Neural cell (in vitro differentiated cells): ENCODE results near the gene SAMD4A. TPM values are rescaled to one million over a fixed set of nuclear protein-coding genes. Genes with fewer than 3 reads are reported as not detected.

Experiments
- H2AFZ ChIP-seq: fragments of 200-600, 300-800 bp; sonication (generic), shearing (Covaris generic); 2 replicates; pipeline ENCODE4 v1.6.0; 2014; ENCODE audit warnings: low read depth, mild to moderate bottlenecking, antibody characterized with exemption, low read length, moderate library complexity
- H3F3A ChIP-seq: fragments of 200-600 bp; shearing (Covaris generic); 2 replicates; pipeline ENCODE4 v1.6.1; 2016; ENCODE audit warnings: mild to moderate bottlenecking, moderate library complexity, mixed read lengths, antibody characterized with exemption, low read length; ENCODE audit not compliant: insufficient read depth, poor library complexity, severe bottlenecking
- H3K27ac ChIP-seq: fragments of 200-600, 300-800 bp; sonication (generic), shearing (Covaris generic); 2 replicates; pipeline ENCODE4 v1.5.1; 2014; ENCODE audit warnings: mild to moderate bottlenecking, low read length, moderate library complexity
- H3K27me3 ChIP-seq: fragments of 300-800, 200-600 bp; sonication (generic), shearing (Covaris generic); 2 replicates; pipeline ENCODE4 v1.6.0; 2014; ENCODE audit warnings: mild to moderate bottlenecking, low read depth, low read length, moderate library complexity; ENCODE audit not compliant: insufficient read depth
- H3K36me3 ChIP-seq: fragments of 300-800, 200-600 bp; sonication (generic), shearing (Covaris generic); 2 replicates; pipeline ENCODE4 v1.5.1; 2014; ENCODE audit warnings: mild to moderate bottlenecking, antibody characterized with exemption, low read length, moderate library complexity; ENCODE audit not compliant: insufficient read depth
- H3K4me2 ChIP-seq: fragments of 300-800, 200-600 bp; sonication (generic), shearing (Covaris generic); 2 replicates; pipeline ENCODE4 v1.6.0; 2014; ENCODE audit warnings: mild to moderate bottlenecking, low read length
- H3K4me3 ChIP-seq: fragments of 300-800, 200-600 bp; sonication (generic), shearing (Covaris generic); 2 replicates; pipeline ENCODE4 v1.5.1; 2014; ENCODE audit warnings: mild to moderate bottlenecking, low read length, moderate library complexity
- H3K79me2 ChIP-seq: fragments of 200-600 bp; shearing (Covaris generic); replicated peaks from 2 replicates; pipeline ENCODE4 v1.6.0; 2014; ENCODE audit warnings: mild to moderate bottlenecking, low read length, moderate library complexity; ENCODE audit not compliant: insufficient read depth
- H3K9ac ChIP-seq: fragments of 300-800, 200-600 bp; sonication (generic), shearing (Covaris generic); 2 replicates; pipeline ENCODE4 v1.6.1; 2016; ENCODE audit warnings: mild to moderate bottlenecking, low read length, mixed read lengths
- H3K9me2 ChIP-seq: fragments of 200-600 bp; shearing (Covaris generic); 2 replicates; pipeline ENCODE4 v1.6.1; 2016; ENCODE audit warnings: mild to moderate bottlenecking, low read length, mixed read lengths; ENCODE audit not compliant: insufficient read depth
- H3K9me3 ChIP-seq: fragments of 200-600, 300-800 bp; sonication (generic), shearing (Covaris generic); 2 replicates; pipeline ENCODE4 v1.6.1; 2016; ENCODE audit warnings: mild to moderate bottlenecking, mixed run types, low read length, moderate library complexity, mixed read lengths
- H4K20me1 ChIP-seq: fragments of 200-600 bp; shearing (Covaris generic); 2 replicates; pipeline ENCODE4 v1.6.1; 2016; ENCODE audit warnings: mild to moderate bottlenecking, mixed run types; ENCODE audit not compliant: insufficient read depth
- EP300 ChIP-seq: fragments of 450-650 bp; conservative IDR thresholded peaks from 2 replicates; pipeline ENCODE4 v1.6.1; 2014; ENCODE audit warnings: antibody characterized with exemption, mild to moderate bottlenecking, moderate library complexity; ENCODE audit not compliant: poor library complexity, severe bottlenecking
- EZH2 ChIP-seq: fragments of 200-600, 300-800 bp; shearing (Covaris generic), sonication (generic); IDR thresholded peaks from 2 replicates; pipeline ENCODE4 v1.6.1; 2014; ENCODE audit warnings: antibody characterized with exemption, low read length, borderline replicate concordance, mild to moderate bottlenecking; ENCODE audit not compliant: insufficient read depth, poor library complexity, severe bottlenecking
- MXI1 ChIP-seq: fragments of 450-650 bp; conservative IDR thresholded peaks from 2 replicates; pipeline ENCODE4 v1.6.1; 2014; ENCODE audit warnings: antibody characterized with exemption, mild to moderate bottlenecking; ENCODE audit not compliant: poor library complexity, severe bottlenecking
- POLR2AphosphoS5 ChIP-seq: IDR thresholded peaks from 2 replicates; pipeline ENCODE4 v1.6.1; 2012
- RAD21 ChIP-seq: fragments of 450-650 bp; conservative IDR thresholded peaks from 2 replicates; pipeline ENCODE4 v1.6.1; 2014; ENCODE audit warnings: antibody characterized with exemption, mild to moderate bottlenecking, moderate library complexity
- SMC3 ChIP-seq: fragments of 450-650 bp; conservative IDR thresholded peaks from 2 replicates; pipeline ENCODE4 v1.6.1; 2014; ENCODE audit warnings: antibody characterized with exemption, mild to moderate bottlenecking, moderate library complexity; ENCODE audit not compliant: poor library complexity
- TAF1 ChIP-seq: IDR thresholded peaks from 2 replicates; pipeline ENCODE4 v1.6.1; 2012; ENCODE audit warnings: low read depth
- polyA plus RNA-seq: library from polyadenylated mRNA; depleted of rRNA; stranded (reverse); fragments of >200 nt; gene quantifications from 2 replicates; pipeline ENCODE4 v1.2.3, GENCODE V29; 2014
- TF ChIP-seq, protein P1 (sequence below): IDR thresholded peaks from 2 replicates; pipeline ENCODE4 v1.6.1; 2012; ENCODE audit warnings: borderline replicate concordance
- TF ChIP-seq, protein P2 (sequence below): fragments of 450-650 bp; IDR thresholded peaks from 2 replicates; pipeline ENCODE4 v1.5.1; 2014; ENCODE audit warnings: antibody characterized with exemption, mild to moderate bottlenecking, moderate library complexity; ENCODE audit not compliant: poor library complexity, severe bottlenecking

SAMD4A gene
- polyA plus RNA-seq, 1 donor from 2014 or later, result 1.0 TPM

- Histone ChIP-seq H3K27me3 (no peaks in the 10 kb centered on the region), H3K9me3 (no peaks in the 10 kb centered on the region), H3K27ac (no peak overlapping the region), H3K36me3 (no peaks in the 10 kb centered on the region), H3K79me2 (no peaks in the 10 kb centered on the region), H3F3A (no peaks in the 10 kb centered on the region), H3K9ac (no peak overlapping the region), H3K4me2 (no peak overlapping the region), H2AFZ (no peak overlapping the region), H3K4me3 (no peak overlapping the region), H3K9me2 (no peaks in the 10 kb centered on the region), H4K20me1 (no peaks in the 10 kb centered on the region)
- TF ChIP-seq RAD21 (no peak), POLR2AphosphoS5 (no peak), EP300 (no peak), TAF1 (no peak), SMC3 (no peak), EZH2 (no peak), MXI1 (no peak)
- TF ChIP-seq, protein P1, sequence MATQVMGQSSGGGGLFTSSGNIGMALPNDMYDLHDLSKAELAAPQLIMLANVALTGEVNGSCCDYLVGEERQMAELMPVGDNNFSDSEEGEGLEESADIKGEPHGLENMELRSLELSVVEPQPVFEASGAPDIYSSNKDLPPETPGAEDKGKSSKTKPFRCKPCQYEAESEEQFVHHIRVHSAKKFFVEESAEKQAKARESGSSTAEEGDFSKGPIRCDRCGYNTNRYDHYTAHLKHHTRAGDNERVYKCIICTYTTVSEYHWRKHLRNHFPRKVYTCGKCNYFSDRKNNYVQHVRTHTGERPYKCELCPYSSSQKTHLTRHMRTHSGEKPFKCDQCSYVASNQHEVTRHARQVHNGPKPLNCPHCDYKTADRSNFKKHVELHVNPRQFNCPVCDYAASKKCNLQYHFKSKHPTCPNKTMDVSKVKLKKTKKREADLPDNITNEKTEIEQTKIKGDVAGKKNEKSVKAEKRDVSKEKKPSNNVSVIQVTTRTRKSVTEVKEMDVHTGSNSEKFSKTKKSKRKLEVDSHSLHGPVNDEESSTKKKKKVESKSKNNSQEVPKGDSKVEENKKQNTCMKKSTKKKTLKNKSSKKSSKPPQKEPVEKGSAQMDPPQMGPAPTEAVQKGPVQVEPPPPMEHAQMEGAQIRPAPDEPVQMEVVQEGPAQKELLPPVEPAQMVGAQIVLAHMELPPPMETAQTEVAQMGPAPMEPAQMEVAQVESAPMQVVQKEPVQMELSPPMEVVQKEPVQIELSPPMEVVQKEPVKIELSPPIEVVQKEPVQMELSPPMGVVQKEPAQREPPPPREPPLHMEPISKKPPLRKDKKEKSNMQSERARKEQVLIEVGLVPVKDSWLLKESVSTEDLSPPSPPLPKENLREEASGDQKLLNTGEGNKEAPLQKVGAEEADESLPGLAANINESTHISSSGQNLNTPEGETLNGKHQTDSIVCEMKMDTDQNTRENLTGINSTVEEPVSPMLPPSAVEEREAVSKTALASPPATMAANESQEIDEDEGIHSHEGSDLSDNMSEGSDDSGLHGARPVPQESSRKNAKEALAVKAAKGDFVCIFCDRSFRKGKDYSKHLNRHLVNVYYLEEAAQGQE, result no peak
- TF ChIP-seq, protein P2, sequence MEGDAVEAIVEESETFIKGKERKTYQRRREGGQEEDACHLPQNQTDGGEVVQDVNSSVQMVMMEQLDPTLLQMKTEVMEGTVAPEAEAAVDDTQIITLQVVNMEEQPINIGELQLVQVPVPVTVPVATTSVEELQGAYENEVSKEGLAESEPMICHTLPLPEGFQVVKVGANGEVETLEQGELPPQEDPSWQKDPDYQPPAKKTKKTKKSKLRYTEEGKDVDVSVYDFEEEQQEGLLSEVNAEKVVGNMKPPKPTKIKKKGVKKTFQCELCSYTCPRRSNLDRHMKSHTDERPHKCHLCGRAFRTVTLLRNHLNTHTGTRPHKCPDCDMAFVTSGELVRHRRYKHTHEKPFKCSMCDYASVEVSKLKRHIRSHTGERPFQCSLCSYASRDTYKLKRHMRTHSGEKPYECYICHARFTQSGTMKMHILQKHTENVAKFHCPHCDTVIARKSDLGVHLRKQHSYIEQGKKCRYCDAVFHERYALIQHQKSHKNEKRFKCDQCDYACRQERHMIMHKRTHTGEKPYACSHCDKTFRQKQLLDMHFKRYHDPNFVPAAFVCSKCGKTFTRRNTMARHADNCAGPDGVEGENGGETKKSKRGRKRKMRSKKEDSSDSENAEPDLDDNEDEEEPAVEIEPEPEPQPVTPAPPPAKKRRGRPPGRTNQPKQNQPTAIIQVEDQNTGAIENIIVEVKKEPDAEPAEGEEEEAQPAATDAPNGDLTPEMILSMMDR, result no peak
Measured at GRCh38 chr14:54665946-54666345, 99.0 kb downstream of the SAMD4A start.

GRCh38 chr14:54667026-54667744 is 100.3 kb downstream of the SAMD4A start:
- H3F3A ChIP-seq, result no peaks in the 10 kb centered on the region
- no peak overlapping the region for H3K9ac ChIP-seq
- no peaks in the 10 kb centered on the region for H4K20me1 ChIP-seq
- no peaks in the 10 kb centered on the region for H3K9me2 ChIP-seq
- no peak overlapping the region for H3K27ac ChIP-seq
- no peak overlapping the region for H3K4me2 ChIP-seq
- no peaks in the 10 kb centered on the region for H3K36me3 ChIP-seq
- TF ChIP-seq SMC3 (no peak), TAF1 (no peak), EZH2 (no peak), POLR2AphosphoS5 (no peak), RAD21 (no peak), EP300 (no peak), MXI1 (no peak)
- TF ChIP-seq, protein P2, result no peak
- TF ChIP-seq, protein P1, result no peak
- H3K27me3 ChIP-seq, result no peaks in the 10 kb centered on the region
- H3K79me2 ChIP-seq, result no peaks in the 10 kb centered on the region
- H3K9me3 ChIP-seq, result no peaks in the 10 kb centered on the region
- no peak overlapping the region for H3K4me3 ChIP-seq
- H2AFZ ChIP-seq, result no peak overlapping the region
